ENCODE measurements around the gene DEFB108B.
"Not testable (repeated sequence)": the region's sequence is repeated elsewhere in the genome, so short reads cannot be mapped to it uniquely, and the experiment has no call there.

- not testable (repeated sequence) for TF ChIP-seq CTCF, POLR2A (IDR thresholded peaks at IDR 0.05)
Measured at GRCh38 chr11:71870661-71871060, 37.7 kb downstream of the DEFB108B start.

Data from thyroid gland (tissue), 4 donors.